GM15510 (cell line): ENCODE data around the gene FRAS1.

Experiments used
- POLR2A ChIP-seq: IDR thresholded peaks from 3 replicates; pipeline ENCODE4 v1.6.1; 2011; ENCODE audit warnings: borderline replicate concordance; ENCODE audit not compliant: insufficient read length; ENCODE audit errors: extremely low read depth

Gene FRAS1

DNA sequence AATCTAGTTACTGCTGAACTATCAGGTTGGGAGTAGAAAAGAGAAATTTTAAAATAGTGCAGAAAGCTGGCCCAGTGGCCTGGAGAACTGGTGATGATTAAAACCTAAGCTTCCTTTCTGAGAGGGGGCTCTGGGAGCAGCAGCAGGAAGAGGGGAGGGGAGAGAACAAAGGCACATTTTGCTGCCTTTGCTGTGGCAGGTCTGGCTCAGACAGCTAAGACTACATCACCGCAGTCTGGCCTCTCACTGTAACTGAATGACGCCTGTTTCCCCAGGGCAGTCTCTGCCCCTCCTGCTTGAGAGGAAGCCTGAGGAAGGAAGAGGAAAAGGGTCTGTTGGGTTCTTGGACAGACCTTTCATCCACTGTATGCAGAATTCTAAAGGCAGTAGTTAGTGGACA is 148.5 kb downstream of the FRAS1 start:
- no peak for TF ChIP-seq POLR2A

DNA sequence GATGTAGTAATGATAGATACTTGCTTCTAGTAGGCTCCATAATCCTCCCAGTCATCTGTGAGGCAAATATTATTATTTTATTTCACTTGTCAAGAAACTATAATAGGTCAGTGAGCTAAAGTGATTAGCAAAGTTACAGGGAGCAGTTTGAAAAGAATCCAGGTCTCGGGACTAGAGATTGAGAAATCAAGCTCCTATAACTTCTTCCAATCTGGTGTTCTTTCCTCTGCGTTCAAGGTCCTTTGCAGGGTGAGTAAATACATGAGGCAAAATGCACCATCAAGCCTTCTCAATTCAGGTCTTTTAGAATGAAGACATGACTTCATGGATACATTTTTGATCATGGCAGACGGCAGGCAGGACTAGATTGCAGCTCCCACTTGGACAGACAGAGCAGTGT is 150.4 kb downstream of the FRAS1 start:
- TF ChIP-seq POLR2A = no peak

DNA sequence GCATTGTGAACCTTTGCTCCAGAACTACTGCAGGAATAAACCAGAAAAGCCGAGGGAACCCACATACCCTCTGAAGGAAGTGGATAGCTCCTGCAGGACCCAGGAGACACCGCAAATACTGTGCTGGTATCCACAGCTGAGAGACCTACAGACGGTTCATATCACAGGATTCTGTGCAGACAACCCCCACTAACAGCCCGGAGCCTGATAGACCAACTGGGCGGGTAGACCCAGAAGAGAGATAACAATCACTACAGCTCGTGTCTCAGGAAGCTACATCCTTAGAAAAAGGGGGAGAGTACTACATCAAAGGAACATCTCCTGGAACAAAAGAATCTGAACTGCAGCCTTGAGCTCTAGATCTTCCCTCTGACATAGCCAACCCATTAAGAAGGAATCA is 150.8 kb downstream of the FRAS1 start:
- TF ChIP-seq POLR2A = no peak

DNA sequence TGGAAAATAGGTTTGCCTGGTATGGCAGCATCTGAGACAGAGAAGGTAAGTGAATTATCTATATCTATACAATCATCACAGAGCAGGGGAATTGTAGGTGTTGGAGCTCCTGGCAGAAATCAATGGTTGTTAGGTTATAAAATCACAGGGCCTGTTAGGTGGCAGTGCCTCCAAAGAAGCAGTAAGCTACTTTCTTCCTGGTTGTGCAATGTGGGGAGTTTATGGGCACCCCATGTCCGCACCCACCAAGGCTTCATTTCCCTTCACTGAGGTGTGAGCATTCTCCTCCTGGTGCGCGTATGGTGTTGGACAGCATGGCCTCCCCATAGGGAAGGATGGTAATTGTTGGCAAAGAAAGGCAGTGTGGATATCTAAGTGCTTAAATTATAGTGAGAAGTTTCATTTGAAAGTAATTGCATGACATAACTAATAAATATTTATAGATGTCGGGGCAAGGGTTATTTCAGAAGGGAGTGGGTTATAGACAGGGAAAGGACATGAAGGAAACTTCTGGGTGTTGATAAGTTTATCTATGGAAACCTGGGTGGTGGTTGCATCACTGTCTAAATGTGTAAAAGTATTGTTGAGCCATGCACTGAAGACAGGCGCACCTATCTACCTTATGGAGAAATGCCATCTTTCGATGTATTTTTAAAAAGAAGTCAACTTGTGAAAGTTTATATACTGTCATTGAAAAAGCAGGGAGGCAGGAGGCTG is 153.7 kb downstream of the FRAS1 start:
- no peak for TF ChIP-seq POLR2A

DNA sequence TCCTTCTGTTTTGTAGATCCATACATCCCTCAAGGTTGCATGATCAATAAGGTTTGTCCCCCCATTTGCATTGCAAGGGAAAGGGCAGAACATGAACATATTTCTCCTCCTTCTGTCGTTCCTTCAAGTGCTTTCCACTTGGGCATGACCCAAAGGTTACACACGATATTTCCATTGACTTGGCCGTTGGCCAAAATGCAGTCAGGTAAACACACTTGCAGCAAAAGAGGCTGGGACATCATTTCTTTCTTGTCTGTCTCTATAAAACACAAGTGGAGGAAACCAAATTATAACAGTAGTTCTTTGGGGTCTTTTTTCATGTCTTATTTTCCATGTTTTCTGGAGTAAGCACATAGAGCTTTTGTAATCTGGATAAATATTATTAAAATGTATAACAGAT is 156.1 kb downstream of the FRAS1 start:
- TF ChIP-seq POLR2A = no peak

DNA sequence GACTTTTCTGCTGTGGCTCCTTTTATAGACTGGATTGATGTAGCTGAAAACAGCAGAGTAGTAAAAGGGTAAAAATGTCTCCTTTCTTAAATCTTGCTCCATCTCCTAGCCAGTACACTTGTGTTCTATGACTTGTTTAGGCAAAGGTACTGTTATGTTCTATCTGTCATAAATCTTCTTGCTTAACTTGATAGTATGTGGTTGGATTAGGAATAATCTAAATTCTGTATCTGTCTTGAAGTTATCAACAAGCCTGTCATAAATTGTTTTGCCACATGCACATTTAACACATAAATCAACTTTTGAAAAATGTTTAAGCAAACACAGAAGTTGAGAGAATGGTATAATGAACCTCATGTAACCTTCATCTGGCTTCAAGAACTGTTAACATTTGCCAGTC is 157.0 kb downstream of the FRAS1 start:
- TF ChIP-seq POLR2A = no peak

DNA sequence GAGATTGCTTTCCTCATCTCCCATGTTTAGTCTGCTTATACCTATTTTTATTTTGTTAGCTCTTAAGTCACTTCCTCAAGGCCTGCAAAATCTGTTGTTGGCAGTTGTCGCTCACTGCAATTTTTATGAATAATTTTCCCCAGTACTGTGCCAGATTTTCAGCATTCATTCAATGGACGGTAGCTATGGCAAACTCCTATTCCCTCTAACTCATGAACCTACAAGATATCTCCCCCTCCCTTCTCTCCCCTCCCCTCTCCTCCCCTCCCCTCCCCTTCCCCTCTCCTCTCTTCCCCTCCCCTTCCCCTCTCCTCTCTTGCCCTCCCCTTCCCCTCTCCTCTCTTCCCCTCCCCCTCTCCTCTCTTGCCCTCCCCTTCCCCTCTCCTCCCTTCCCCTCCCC is 160.4 kb downstream of the FRAS1 start:
- TF ChIP-seq POLR2A = no peak

DNA sequence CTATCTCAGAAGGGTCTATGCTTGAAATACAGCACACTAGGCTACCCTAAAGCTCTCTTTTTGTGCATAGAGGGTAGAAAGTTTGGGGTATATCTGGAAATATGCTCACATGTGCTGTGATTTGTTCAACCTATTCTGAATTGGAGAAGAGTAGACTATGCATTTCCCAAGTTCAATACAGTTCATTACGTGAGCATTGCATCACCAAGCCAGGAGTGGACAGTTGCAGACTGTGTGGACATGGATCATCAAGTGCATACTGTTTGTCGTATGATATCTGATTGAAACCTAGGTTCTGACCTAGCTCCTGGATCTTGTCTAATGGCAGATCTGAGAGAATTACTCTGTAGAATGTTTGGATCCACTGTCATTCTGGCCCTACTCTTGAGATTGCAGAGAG is 161.1 kb downstream of the FRAS1 start:
- TF ChIP-seq POLR2A = no peak

DNA sequence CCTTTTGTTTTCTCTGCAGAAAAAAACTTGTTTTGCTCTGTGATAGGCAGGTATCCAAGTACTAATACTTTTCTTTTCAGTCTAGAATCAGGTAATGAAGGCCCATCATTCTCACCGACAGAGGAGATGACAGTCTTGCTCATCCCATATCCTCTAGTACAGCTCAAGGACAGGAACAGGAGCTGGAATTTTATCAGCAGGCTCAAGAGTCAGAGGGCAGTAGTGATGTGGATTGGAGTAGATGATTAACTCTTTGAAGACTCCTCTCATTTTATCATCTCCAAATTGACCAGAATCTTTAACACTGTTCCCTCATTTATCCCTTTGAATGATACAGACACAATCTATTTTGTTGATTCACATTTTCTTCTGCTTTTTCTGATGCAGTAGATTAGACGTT is 162.7 kb downstream of the FRAS1 start:
- TF ChIP-seq POLR2A = no peak

DNA sequence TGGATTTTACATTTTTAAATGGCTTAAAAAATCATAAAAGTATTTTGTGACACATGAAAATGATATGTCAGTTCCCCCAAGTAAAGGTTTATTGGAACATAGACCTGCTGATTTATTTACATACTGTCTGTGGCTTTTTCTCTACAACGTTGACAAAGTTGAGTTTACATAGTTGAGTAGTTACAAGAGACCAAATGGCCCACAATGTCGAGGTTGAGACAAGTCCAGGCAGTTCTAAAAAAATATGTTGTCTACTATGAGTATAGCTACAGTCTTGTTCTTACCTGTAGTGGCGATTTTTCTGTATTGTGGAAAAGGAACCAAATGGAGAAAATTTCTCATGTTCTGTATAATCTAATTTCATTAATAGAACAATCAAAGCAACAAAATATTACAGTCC is 163.2 kb downstream of the FRAS1 start:
- no peak for TF ChIP-seq POLR2A

DNA sequence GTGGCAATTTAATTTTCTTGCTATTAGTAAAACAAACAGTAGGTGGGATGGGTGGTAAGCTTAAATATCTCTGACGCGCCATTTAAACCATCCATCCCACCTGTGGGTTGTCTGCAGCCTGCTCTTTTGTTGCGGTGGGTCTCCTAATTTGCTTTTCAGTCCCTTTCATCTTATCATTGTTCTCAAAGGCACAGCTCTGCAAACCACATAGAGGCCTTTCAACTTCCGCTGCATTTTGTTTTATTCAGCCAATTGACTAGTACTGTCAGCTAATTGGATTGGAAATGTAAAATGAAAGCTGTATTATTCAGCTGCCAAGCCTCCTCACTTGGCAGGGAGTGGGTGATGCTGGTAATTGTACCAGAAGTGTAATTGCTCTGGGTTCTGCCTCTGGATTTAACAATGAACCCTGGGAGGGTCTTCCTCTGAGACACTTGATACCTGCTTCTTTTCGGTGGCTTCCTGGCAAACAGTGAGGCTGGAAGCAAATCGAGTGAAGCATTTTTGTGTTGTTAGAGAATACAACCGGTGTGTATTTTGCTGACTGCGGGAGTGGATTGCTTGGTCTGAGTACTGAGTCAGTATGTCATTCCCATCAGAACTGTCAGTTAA is 165.6 kb downstream of the FRAS1 start:
- no peak for TF ChIP-seq POLR2A

DNA sequence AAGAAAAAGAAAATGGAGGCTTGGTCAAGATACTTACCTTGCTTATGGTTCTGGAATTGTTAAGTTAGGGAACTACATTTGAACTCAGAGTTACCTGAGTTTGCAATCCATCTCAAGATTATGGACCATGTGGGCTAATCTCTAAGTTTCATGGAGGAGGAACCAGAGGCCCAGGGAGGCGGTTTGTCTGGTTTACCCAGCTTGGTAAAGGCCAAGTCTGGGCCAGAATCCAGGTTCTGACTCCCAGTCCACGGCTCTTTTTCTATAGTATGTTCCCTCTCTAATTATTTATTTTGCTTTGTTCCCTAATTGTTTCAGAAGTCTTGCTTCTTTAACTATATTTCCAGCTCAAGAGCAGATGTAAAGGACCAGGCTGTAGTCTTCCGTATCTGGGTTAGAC is 168.1 kb downstream of the FRAS1 start:
- no peak for TF ChIP-seq POLR2A

DNA sequence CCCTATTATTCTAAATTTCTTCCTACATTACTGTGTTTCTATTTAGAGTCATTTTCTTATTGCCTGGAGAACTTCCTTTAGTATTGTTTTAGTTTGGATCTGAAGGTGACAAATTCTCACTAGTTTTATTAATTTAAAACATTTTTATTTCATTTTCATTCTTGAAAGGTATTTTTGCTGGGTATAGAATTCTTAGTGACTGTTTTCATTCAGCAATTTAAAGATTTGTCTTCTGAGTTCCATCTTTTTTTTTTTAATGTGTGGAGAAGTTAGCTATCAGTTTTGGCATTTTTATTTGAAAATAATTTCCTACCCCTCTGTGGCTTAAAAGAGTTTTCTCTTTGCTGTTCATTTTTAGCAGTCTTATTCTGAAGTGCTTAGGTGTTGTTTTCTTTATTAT is 169.2 kb downstream of the FRAS1 start:
- no peak for TF ChIP-seq POLR2A

DNA sequence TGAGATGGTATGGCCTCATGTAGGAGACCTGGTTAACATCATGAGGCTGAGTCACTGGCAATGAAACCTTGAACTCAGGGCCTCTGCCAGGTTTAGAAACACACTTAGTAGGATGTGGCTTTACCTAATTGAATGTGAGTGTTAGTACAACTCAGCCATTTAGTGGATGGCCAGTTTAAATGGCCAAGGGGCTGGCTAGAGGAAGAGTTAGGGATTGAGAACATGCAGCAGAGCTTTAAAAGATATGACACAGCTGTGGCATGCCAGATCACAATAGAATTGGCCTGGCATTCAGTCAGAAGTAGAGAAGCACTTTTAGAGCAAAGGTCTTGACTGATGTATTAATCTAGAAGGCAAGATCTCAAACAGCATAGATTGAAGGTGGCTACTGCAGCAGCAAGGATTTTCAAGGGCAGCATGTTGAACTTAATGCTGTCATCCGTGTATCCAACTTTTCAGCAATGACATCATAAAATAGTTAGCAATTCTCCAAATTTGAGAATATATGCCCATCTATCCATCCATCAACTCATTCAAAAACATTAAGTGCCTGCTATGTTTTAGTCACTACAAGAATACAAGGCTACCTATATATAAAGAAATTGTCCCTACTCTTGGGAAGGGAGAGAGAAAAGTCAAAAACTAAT is 170.4 kb downstream of the FRAS1 start:
- TF ChIP-seq POLR2A = no peak

DNA sequence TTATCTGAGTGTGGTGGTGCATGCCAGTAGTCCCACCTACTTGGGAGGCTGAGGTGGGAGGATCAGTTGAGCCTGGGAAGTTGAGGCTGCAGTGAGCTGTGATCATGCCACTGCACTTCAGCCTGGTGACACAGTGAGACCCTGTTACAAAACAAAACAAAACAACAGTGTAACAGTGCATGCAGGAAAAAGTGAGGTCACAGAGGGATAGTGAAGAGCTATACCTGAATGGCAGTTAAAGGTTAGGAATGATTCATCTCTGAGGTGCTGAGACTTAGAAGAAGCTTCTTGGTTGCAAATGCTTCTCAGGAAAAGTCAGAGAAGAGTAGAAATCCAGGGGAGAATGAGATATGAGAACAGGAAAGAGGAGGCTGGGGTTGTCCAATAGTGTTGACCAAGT is 178.7 kb downstream of the FRAS1 start:
- no peak for TF ChIP-seq POLR2A

DNA sequence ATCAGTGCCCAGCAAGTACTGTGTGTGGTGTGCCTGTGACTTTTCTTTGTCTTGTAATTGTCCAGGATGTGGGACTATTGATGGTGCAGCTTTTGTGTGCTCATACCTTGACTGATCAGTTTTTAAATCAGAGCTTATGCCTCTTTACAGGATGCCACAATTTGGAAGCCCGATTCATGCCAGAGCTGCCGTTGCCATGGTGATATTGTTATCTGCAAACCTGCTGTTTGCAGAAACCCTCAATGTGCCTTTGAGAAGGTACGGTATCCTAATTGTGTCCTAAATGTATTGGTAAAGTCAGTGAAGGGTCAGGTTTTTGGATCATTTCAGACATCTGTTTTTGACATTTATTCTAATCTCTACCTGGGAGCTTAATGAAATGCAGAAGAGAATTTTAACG is 180.2 kb downstream of the FRAS1 start:
- TF ChIP-seq POLR2A = no peak
